ENCODE results near the gene EPC1.
"Not testable (repeated sequence)": the region's sequence is repeated elsewhere in the genome, so short reads cannot be mapped to it uniquely, and the experiment has no call there.

The EPC1 gene

GRCh38 chr10:32372000-32372875 is 25.3 kb upstream of the EPC1 start:
- no peak for DNase-seq (ENCODE audit: low read depth)

GRCh38 chr10:32371101-32371500 is 24.1 kb upstream of the EPC1 start:
- DNase-seq (ENCODE audit: low read depth), result no peak

GRCh38 chr10:32367793-32368453 is 21.0 kb upstream of the EPC1 start:
- peak; percentile 76 for DNase-seq (ENCODE audit: low read depth)

GRCh38 chr10:32366588-32366987 is 19.6 kb upstream of the EPC1 start:
- no peak for DNase-seq (ENCODE audit: low read depth)

- DNase-seq (ENCODE audit: low read depth), result no peak
Measured at GRCh38 chr10:32366111-32366510, 19.2 kb upstream of the EPC1 start.

- DNase-seq (ENCODE audit: low read depth), result not testable (repeated sequence)
Measured at GRCh38 chr10:32365404-32365803, 18.4 kb upstream of the EPC1 start.

GRCh38 chr10:32362571-32362970 is 15.6 kb upstream of the EPC1 start:
- no peak for DNase-seq (ENCODE audit: low read depth)

- no peak for DNase-seq (ENCODE audit: low read depth)
Measured at GRCh38 chr10:32360884-32361283, 13.9 kb upstream of the EPC1 start.

- no peak for DNase-seq (ENCODE audit: low read depth)
Measured at GRCh38 chr10:32360241-32360640, 13.3 kb upstream of the EPC1 start.

GRCh38 chr10:32357056-32357735 is 10.2 kb upstream of the EPC1 start:
- no peak for DNase-seq (ENCODE audit: low read depth)

GRCh38 chr10:32354690-32355089 is 7.7 kb upstream of the EPC1 start:
- not testable (repeated sequence) for DNase-seq (ENCODE audit: low read depth)

GRCh38 chr10:32350811-32351350 is 3.9 kb upstream of the EPC1 start:
- DNase-seq (ENCODE audit: low read depth), result no peak

GRCh38 chr10:32349968-32350738 is 3.2 kb upstream of the EPC1 start:
- no peak for DNase-seq (ENCODE audit: low read depth)

- DNase-seq (ENCODE audit: low read depth), result no peak
Measured at GRCh38 chr10:32349199-32349585, 2.2 kb upstream of the EPC1 start.

- no peak for DNase-seq (ENCODE audit: low read depth)
Measured at GRCh38 chr10:32348297-32349198, 1.6 kb upstream of the EPC1 start.

GRCh38 chr10:32347363-32348022 is 535 bp upstream of the EPC1 start:
- no peak for DNase-seq (ENCODE audit: low read depth)

GRCh38 chr10:32346134-32346550 is 816 bp downstream of the EPC1 start:
- peak; percentile 90 for DNase-seq (ENCODE audit: low read depth)

- DNase-seq (ENCODE audit: low read depth), result no peak
Measured at GRCh38 chr10:32341596-32341995, 5.4 kb downstream of the EPC1 start.

GRCh38 chr10:32340596-32341180 is 6.3 kb downstream of the EPC1 start:
- DNase-seq (ENCODE audit: low read depth), result no peak

- DNase-seq (ENCODE audit: low read depth), result no peak
Measured at GRCh38 chr10:32338262-32338661, 8.7 kb downstream of the EPC1 start.

Measured in activated T-cell treated with anti-CD3 and anti-CD28 coated beads for 1 hour (primary cell).